ENCODE measurements around the gene LOXHD1. TPM values are rescaled to one million over a fixed set of nuclear protein-coding genes. Genes with fewer than 3 reads are reported as not detected.

LOXHD1 gene
- total RNA-seq, 2 experiments from 2014 or later = 0.11 to 0.45 TPM

GRCh38 chr18:46688853-46689525 is 32.0 kb upstream of the LOXHD1 start:
- no peak for ATAC-seq
- CTCF ChIA-PET = no interaction called here
- intact Hi-C loops (cut with micrococcal nuclease) = no loop called here

GRCh38 chr18:46686186-46686585 is 29.2 kb upstream of the LOXHD1 start:
- ChIA-PET CTCF (no interaction called here), POLR2A (no interaction called here)
- TF ChIP-seq, protein P1, sequence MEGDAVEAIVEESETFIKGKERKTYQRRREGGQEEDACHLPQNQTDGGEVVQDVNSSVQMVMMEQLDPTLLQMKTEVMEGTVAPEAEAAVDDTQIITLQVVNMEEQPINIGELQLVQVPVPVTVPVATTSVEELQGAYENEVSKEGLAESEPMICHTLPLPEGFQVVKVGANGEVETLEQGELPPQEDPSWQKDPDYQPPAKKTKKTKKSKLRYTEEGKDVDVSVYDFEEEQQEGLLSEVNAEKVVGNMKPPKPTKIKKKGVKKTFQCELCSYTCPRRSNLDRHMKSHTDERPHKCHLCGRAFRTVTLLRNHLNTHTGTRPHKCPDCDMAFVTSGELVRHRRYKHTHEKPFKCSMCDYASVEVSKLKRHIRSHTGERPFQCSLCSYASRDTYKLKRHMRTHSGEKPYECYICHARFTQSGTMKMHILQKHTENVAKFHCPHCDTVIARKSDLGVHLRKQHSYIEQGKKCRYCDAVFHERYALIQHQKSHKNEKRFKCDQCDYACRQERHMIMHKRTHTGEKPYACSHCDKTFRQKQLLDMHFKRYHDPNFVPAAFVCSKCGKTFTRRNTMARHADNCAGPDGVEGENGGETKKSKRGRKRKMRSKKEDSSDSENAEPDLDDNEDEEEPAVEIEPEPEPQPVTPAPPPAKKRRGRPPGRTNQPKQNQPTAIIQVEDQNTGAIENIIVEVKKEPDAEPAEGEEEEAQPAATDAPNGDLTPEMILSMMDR (IDR thresholded peaks at IDR 0.05) = no peak
- no peak overlapping the region for H3K4me3 Mint-ChIP-seq
- DNase-seq (no peak), ATAC-seq (no peak)
- H3K9me3 Mint-ChIP-seq = no peaks in the 10 kb centered on the region
- H3K36me3 Mint-ChIP-seq (ENCODE audit: low read depth) = no peaks in the 10 kb centered on the region
- H3K27me3 Mint-ChIP-seq = no peaks in the 10 kb centered on the region
- no peaks in the 10 kb centered on the region for H3K4me1 Mint-ChIP-seq (ENCODE audit: low read depth)
- no peak overlapping the region for H3K27ac Mint-ChIP-seq
- intact Hi-C loops (cut with micrococcal nuclease) = no loop called here

More at GRCh38 chr18:46688853-46689525, 32.0 kb upstream of the LOXHD1 start:
- H3K4me1 Mint-ChIP-seq (ENCODE audit: low read depth) = no peaks in the 10 kb centered on the region
- no peaks in the 10 kb centered on the region for H3K9me3 Mint-ChIP-seq
- no peak overlapping the region for H3K4me3 Mint-ChIP-seq
- no peaks in the 10 kb centered on the region for H3K36me3 Mint-ChIP-seq (ENCODE audit: low read depth)
- H3K27me3 Mint-ChIP-seq = peaks cover 2% of the 10 kb centered on the region
- no peak overlapping the region for H3K27ac Mint-ChIP-seq
- TF ChIP-seq, protein P1 (IDR thresholded peaks at IDR 0.05) = no peak
- DNase-seq = no peak
- POLR2A ChIA-PET = interaction anchor here (1.2 kb wide), 1 partner anchor 10 kb away, joined by 3 read pairs; no protein-coding TSS in a partner anchor

DNA sequence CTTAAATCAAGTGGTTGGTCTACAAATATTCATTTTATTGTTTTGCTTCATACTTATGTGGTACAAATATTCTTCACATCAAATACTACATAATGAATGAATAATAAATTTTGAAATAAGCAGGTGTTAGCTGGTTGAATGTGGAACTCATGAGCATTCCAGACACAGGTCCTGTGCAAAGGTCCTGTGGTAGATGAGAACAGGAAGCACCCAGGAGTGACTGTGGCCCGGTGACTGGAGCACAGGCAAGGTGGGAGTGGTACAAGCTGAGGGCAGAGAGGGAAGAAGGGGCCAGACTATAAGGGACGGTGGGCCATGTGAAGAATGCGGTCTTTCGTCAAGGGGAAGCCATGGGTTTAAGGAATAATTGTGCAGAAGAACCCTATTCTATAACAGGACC is 26.2 kb upstream of the LOXHD1 start:
- DNase-seq (no peak), ATAC-seq (no peak)
- no peak overlapping the region for H3K4me3 Mint-ChIP-seq
- ChIA-PET CTCF (no interaction called here), POLR2A (no interaction called here)
- no peaks in the 10 kb centered on the region for H3K36me3 Mint-ChIP-seq (ENCODE audit: low read depth)
- TF ChIP-seq, protein P1 (IDR thresholded peaks at IDR 0.05) = no peak
- no peak overlapping the region for H3K27ac Mint-ChIP-seq
- intact Hi-C loops (cut with micrococcal nuclease) = no loop called here
- no peaks in the 10 kb centered on the region for H3K9me3 Mint-ChIP-seq
- no peaks in the 10 kb centered on the region for H3K4me1 Mint-ChIP-seq (ENCODE audit: low read depth)
- H3K27me3 Mint-ChIP-seq = no peaks in the 10 kb centered on the region

- ChIA-PET CTCF (interaction anchor here (1.2 kb wide), 1 partner anchor 23 kb away, joined by 3 read pairs; no protein-coding TSS in a partner anchor), POLR2A (no interaction called here)
- Mint-ChIP-seq H3K36me3 (ENCODE audit: low read depth) (no peaks in the 10 kb centered on the region), H3K4me1 (ENCODE audit: low read depth) (no peaks in the 10 kb centered on the region), H3K9me3 (no peaks in the 10 kb centered on the region), H3K4me3 (no peak overlapping the region), H3K27ac (no peak overlapping the region), H3K27me3 (peaks cover 5% of the 10 kb centered on the region)
- TF ChIP-seq, protein P1 (IDR thresholded peaks at IDR 0.05) = no peak
- intact Hi-C loops (cut with micrococcal nuclease) = no loop called here
- ATAC-seq (no peak), DNase-seq (no peak)
Observed at GRCh38 chr18:46680784-46681695, 24.0 kb upstream of the LOXHD1 start.
